ENCODE data around the gene ABCC3.

ABCC3 gene

GRCh38 chr17:50605429-50605828, 29.3 kb upstream of the ABCC3 start:
- WGBS, 2 experiments (ENCODE audit: insufficient coverage in 2 of 2), result 90 to 99% methylated on average over 3 to 7 of the region's 10 CpGs
- Histone ChIP-seq H3K9me3 (ENCODE audit: control insufficient read depth, low read length) (no peaks in the 10 kb centered on the region), H3K4me3 (ENCODE audit: extremely low read depth, insufficient read depth, low read length, poor library complexity, severe bottlenecking) (no peak overlapping the region), H3K27ac (ENCODE audit: low read depth, low read length, severe bottlenecking) (no peak overlapping the region), H3K4me1 (ENCODE audit: control insufficient read depth, insufficient read depth, low read length, poor library complexity, severe bottlenecking) (no peaks in the 10 kb centered on the region), H3K36me3 (ENCODE audit: control insufficient read depth, insufficient read depth, low read length) (no peaks in the 10 kb centered on the region)

- 87 to 96% methylated on average over 10 to 15 of the region's 19 CpGs for WGBS, 2 experiments (ENCODE audit: insufficient coverage in 2 of 2)
Measured at GRCh38 chr17:50607522-50608175, 27.0 kb upstream of the ABCC3 start.

GRCh38 chr17:50608700-50609379, 25.8 kb upstream of the ABCC3 start:
- H3K4me3 ChIP-seq (ENCODE audit: extremely low read depth, insufficient read depth, low read length, poor library complexity, severe bottlenecking), result no peak overlapping the region
- no peak overlapping the region for H3K27ac ChIP-seq (ENCODE audit: low read depth, low read length, severe bottlenecking)

More at GRCh38 chr17:50607522-50608175, 27.0 kb upstream of the ABCC3 start:
- no peaks in the 10 kb centered on the region for H3K4me1 ChIP-seq (ENCODE audit: control insufficient read depth, insufficient read depth, low read length, poor library complexity, severe bottlenecking)
- H3K27ac ChIP-seq (ENCODE audit: low read depth, low read length, severe bottlenecking), result no peak overlapping the region
- no peak overlapping the region for H3K4me3 ChIP-seq (ENCODE audit: extremely low read depth, insufficient read depth, low read length, poor library complexity, severe bottlenecking)
- H3K9me3 ChIP-seq (ENCODE audit: control insufficient read depth, low read length), result no peaks in the 10 kb centered on the region
- no peaks in the 10 kb centered on the region for H3K36me3 ChIP-seq (ENCODE audit: control insufficient read depth, insufficient read depth, low read length)

GRCh38 chr17:50609380-50610074, 25.2 kb upstream of the ABCC3 start:
- H3K27ac ChIP-seq (ENCODE audit: low read depth, low read length, severe bottlenecking), result no peak overlapping the region
- no peaks in the 10 kb centered on the region for H3K4me1 ChIP-seq (ENCODE audit: control insufficient read depth, insufficient read depth, low read length, poor library complexity, severe bottlenecking)
- H3K36me3 ChIP-seq (ENCODE audit: control insufficient read depth, insufficient read depth, low read length), result no peaks in the 10 kb centered on the region
- no peak overlapping the region for H3K4me3 ChIP-seq (ENCODE audit: extremely low read depth, insufficient read depth, low read length, poor library complexity, severe bottlenecking)
- H3K9me3 ChIP-seq (ENCODE audit: control insufficient read depth, low read length), result no peaks in the 10 kb centered on the region
- 86 to 91% methylated on average over 20 to 24 of the region's 24 CpGs for WGBS, 2 experiments (ENCODE audit: insufficient coverage in 2 of 2)

More at GRCh38 chr17:50608700-50609379, 25.8 kb upstream of the ABCC3 start:
- no peaks in the 10 kb centered on the region for H3K36me3 ChIP-seq (ENCODE audit: control insufficient read depth, insufficient read depth, low read length)
- H3K4me1 ChIP-seq (ENCODE audit: control insufficient read depth, insufficient read depth, low read length, poor library complexity, severe bottlenecking), result no peaks in the 10 kb centered on the region
- WGBS, 2 experiments (ENCODE audit: insufficient coverage in 2 of 2), result 70 to 83% methylated on average over 8 to 12 of the region's 22 CpGs
- no peaks in the 10 kb centered on the region for H3K9me3 ChIP-seq (ENCODE audit: control insufficient read depth, low read length)

- Histone ChIP-seq H3K9me3 (ENCODE audit: control insufficient read depth, low read length) (no peaks in the 10 kb centered on the region), H3K27ac (ENCODE audit: low read depth, low read length, severe bottlenecking) (no peak overlapping the region), H3K4me1 (ENCODE audit: control insufficient read depth, insufficient read depth, low read length, poor library complexity, severe bottlenecking) (no peaks in the 10 kb centered on the region), H3K36me3 (ENCODE audit: control insufficient read depth, insufficient read depth, low read length) (no peaks in the 10 kb centered on the region), H3K4me3 (ENCODE audit: extremely low read depth, insufficient read depth, low read length, poor library complexity, severe bottlenecking) (no peak overlapping the region)
- 87 to 89% methylated on average over 5 of the region's 6 CpGs for whole genome bisulfite sequencing, 2 experiments (ENCODE audit: insufficient coverage in 2 of 2)
Measured at GRCh38 chr17:50611634-50612033, 23.0 kb upstream of the ABCC3 start.

- 90 to 93% methylated on average over 8 to 10 of the region's 12 CpGs for WGBS, 2 experiments (ENCODE audit: insufficient coverage in 2 of 2)
- H3K27ac ChIP-seq (ENCODE audit: low read depth, low read length, severe bottlenecking), result no peak overlapping the region
- no peaks in the 10 kb centered on the region for H3K36me3 ChIP-seq (ENCODE audit: control insufficient read depth, insufficient read depth, low read length)
- no peak overlapping the region for H3K4me3 ChIP-seq (ENCODE audit: extremely low read depth, insufficient read depth, low read length, poor library complexity, severe bottlenecking)
- no peaks in the 10 kb centered on the region for H3K4me1 ChIP-seq (ENCODE audit: control insufficient read depth, insufficient read depth, low read length, poor library complexity, severe bottlenecking)
- no peaks in the 10 kb centered on the region for H3K9me3 ChIP-seq (ENCODE audit: control insufficient read depth, low read length)
Measured at GRCh38 chr17:50612281-50612680, 22.4 kb upstream of the ABCC3 start.

- Histone ChIP-seq H3K9me3 (ENCODE audit: control insufficient read depth, low read length) (no peaks in the 10 kb centered on the region), H3K27ac (ENCODE audit: low read depth, low read length, severe bottlenecking) (no peak overlapping the region), H3K4me3 (ENCODE audit: extremely low read depth, insufficient read depth, low read length, poor library complexity, severe bottlenecking) (no peak overlapping the region), H3K36me3 (ENCODE audit: control insufficient read depth, insufficient read depth, low read length) (no peaks in the 10 kb centered on the region), H3K4me1 (ENCODE audit: control insufficient read depth, insufficient read depth, low read length, poor library complexity, severe bottlenecking) (peaks cover 4% of the 10 kb centered on the region)
- WGBS, 2 experiments (ENCODE audit: insufficient coverage in 2 of 2), result 84 to 88% methylated on average over 16 to 21 of the region's 26 CpGs
Measured at GRCh38 chr17:50613007-50613992, 21.4 kb upstream of the ABCC3 start.

- H3K4me1 ChIP-seq (ENCODE audit: control insufficient read depth, insufficient read depth, low read length, poor library complexity, severe bottlenecking), result peaks cover 4% of the 10 kb centered on the region
- H3K27ac ChIP-seq (ENCODE audit: low read depth, low read length, severe bottlenecking), result no peak overlapping the region
- no peak overlapping the region for H3K4me3 ChIP-seq (ENCODE audit: extremely low read depth, insufficient read depth, low read length, poor library complexity, severe bottlenecking)
- H3K9me3 ChIP-seq (ENCODE audit: control insufficient read depth, low read length), result no peaks in the 10 kb centered on the region
- 80 to 89% methylated on average over 11 of the region's 11 CpGs for WGBS, 2 experiments (ENCODE audit: insufficient coverage in 2 of 2)
- H3K36me3 ChIP-seq (ENCODE audit: control insufficient read depth, insufficient read depth, low read length), result no peaks in the 10 kb centered on the region
Measured at GRCh38 chr17:50614471-50615051, 20.1 kb upstream of the ABCC3 start.

GRCh38 chr17:50615828-50616227, 18.9 kb upstream of the ABCC3 start:
- Histone ChIP-seq H3K9me3 (ENCODE audit: control insufficient read depth, low read length) (no peaks in the 10 kb centered on the region), H3K36me3 (ENCODE audit: control insufficient read depth, insufficient read depth, low read length) (no peaks in the 10 kb centered on the region), H3K4me1 (ENCODE audit: control insufficient read depth, insufficient read depth, low read length, poor library complexity, severe bottlenecking) (peaks cover 4% of the 10 kb centered on the region), H3K4me3 (ENCODE audit: extremely low read depth, insufficient read depth, low read length, poor library complexity, severe bottlenecking) (no peak overlapping the region), H3K27ac (ENCODE audit: low read depth, low read length, severe bottlenecking) (no peak overlapping the region)
- WGBS, 2 experiments (ENCODE audit: insufficient coverage in 2 of 2), result 91 to 94% methylated on average over 4 to 6 of the region's 7 CpGs

- no peak overlapping the region for H3K27ac ChIP-seq (ENCODE audit: low read depth, low read length, severe bottlenecking)
- H3K4me1 ChIP-seq (ENCODE audit: control insufficient read depth, insufficient read depth, low read length, poor library complexity, severe bottlenecking), result peaks cover 10% of the 10 kb centered on the region
- WGBS, 2 experiments (ENCODE audit: insufficient coverage in 2 of 2), result 94 to 95% methylated on average over 3 to 4 of the region's 4 CpGs
- H3K4me3 ChIP-seq (ENCODE audit: extremely low read depth, insufficient read depth, low read length, poor library complexity, severe bottlenecking), result no peak overlapping the region
- H3K9me3 ChIP-seq (ENCODE audit: control insufficient read depth, low read length), result no peaks in the 10 kb centered on the region
- no peaks in the 10 kb centered on the region for H3K36me3 ChIP-seq (ENCODE audit: control insufficient read depth, insufficient read depth, low read length)
Measured at GRCh38 chr17:50618300-50618699, 16.4 kb upstream of the ABCC3 start.

Measured in mesodermal cell (in vitro differentiated cells).